SK-N-SH (cell line): ENCODE measurements around the gene RGS6.

Experiments
- SIN3A ChIP-seq: IDR thresholded peaks from 2 replicates; pipeline ENCODE4 v1.6.1; 2012; ENCODE audit warnings: low read depth, mild to moderate bottlenecking, low read length, moderate library complexity, borderline replicate concordance
- ZBTB33 ChIP-seq: IDR thresholded peaks from 2 replicates; pipeline ENCODE4 v1.4.0; 2012; ENCODE audit warnings: low read depth, borderline replicate concordance

DNA sequence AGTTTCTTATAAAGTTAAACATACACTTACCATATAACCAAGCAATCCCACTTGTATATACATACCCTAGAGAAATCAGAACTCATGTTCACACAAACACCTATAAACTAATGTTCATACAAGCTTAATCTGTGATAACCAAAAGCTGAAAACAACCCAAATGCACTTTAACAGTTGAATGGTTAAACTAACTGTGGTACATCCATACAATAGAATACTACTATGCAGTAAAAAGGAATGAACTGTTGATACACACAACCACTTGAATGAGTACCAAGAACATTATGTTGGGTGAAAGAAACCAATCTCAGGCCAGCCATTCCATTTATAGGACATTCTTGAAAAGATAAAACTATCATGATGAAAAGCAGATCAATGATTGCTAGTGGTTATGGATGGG is 534.1 kb downstream of the RGS6 start:
- TF ChIP-seq SIN3A = no peak
- no peak for TF ChIP-seq ZBTB33
